PC-3 (cell line): ENCODE results near the gene PDIA6.

Source experiments
- CTCF ChIP-seq: fragments of 300-600 bp; sonication (generic); conservative IDR thresholded peaks from 2 replicates; pipeline ENCODE4 v1.5.1; 2017; ENCODE audit warnings: antibody characterized with exemption, low read depth, mild to moderate bottlenecking, low read length
- EZH2 ChIP-seq: fragments of 300-600 bp; sonication (generic); IDR thresholded peaks from one replicate; pipeline ENCODE4 v1.6.1; 2017; ENCODE audit warnings: antibody characterized with exemption, mild to moderate bottlenecking, low read length; ENCODE audit not compliant: unreplicated experiment
- EZH2phosphoT487 ChIP-seq: fragments of 300-600 bp; sonication (generic); IDR thresholded peaks from 2 replicates; pipeline ENCODE4 v1.6.1; 2018; ENCODE audit warnings: mild to moderate bottlenecking, antibody characterized with exemption, low read length, borderline replicate concordance

DNA sequence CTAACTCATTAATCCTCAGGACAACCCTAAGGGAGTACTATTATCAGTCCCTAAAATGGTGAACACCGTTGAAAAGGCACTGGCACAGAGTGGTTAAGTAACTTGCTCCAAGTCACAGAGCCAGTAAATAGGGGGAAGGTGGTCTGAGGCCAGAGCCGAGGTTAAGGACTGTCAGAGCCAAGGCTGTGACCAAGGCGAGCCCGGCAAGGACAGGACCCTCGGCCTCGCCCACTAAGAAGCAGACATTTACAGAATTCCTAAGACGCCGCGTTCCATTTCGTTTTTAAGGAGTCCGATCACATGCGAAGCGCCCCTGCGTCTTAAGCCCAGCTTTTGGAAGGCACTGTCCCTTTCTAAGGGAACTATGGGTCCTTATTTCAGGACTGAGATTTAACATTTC is 1.1 kb downstream of the PDIA6 start:
- TF ChIP-seq CTCF = no peak
- no peak for TF ChIP-seq EZH2phosphoT487
- no peak for TF ChIP-seq EZH2
